HCT116 (cell line): ENCODE measurements around the gene PHF21B.

ENCODE experiments used
- POLR2A ChIP-seq: IDR thresholded peaks from 2 replicates; pipeline ENCODE4 v1.7.0; 2011; ENCODE audit warnings: borderline replicate concordance; ENCODE audit not compliant: insufficient read depth, insufficient read length; ENCODE audit errors: extremely low read depth
- TCF7L2 ChIP-seq: IDR thresholded peaks from 2 replicates; pipeline ENCODE4 v1.7.0; 2011; ENCODE audit warnings: borderline replicate concordance, inconsistent platforms; ENCODE audit not compliant: insufficient read depth, insufficient read length; ENCODE audit errors: extremely low read depth
- ZBTB33 ChIP-seq: IDR thresholded peaks from 2 replicates; pipeline ENCODE4 v1.6.1; 2011; ENCODE audit warnings: mild to moderate bottlenecking, low read length, moderate library complexity; ENCODE audit not compliant: insufficient replicate concordance; ENCODE audit errors: extremely low read depth

GRCh38 chr22:44901301-44901700, 108.5 kb downstream of the PHF21B start:
- TF ChIP-seq POLR2A (no peak), ZBTB33 (no peak), TCF7L2 (no peak)
